Fibroblast of lung (primary cell): ENCODE data around the gene KRTAP16-1. TPM values are rescaled to one million over a fixed set of nuclear protein-coding genes. Genes with fewer than 3 reads are reported as not detected.

Experiments used
- DNase-seq, 2 donors: peaks; one replicate each; pipeline versions ENCODE4 v3.0.0 to v3.0.0-alpha.2; 2010; ENCODE audit warnings: low read depth in 2 of 2
- H2AFZ ChIP-seq: 2 replicates; pipeline ENCODE4 v1.5.1; 2012; ENCODE audit warnings: low read length, control low read depth, inconsistent platforms
- H3K27ac ChIP-seq: 2 replicates; pipeline ENCODE4 v1.5.1; 2011; ENCODE audit warnings: low read length, control low read depth; ENCODE audit not compliant: insufficient read depth
- H3K27me3 ChIP-seq: 2 replicates; pipeline ENCODE4 v1.5.1; 2011; ENCODE audit warnings: mild to moderate bottlenecking, low read length; ENCODE audit not compliant: control insufficient read depth, insufficient read depth
- H3K36me3 ChIP-seq: 2 replicates; pipeline ENCODE4 v1.5.1; 2011; ENCODE audit warnings: low read length; ENCODE audit not compliant: control insufficient read depth, insufficient read depth
- H3K4me1 ChIP-seq: 2 replicates; pipeline ENCODE4 v1.5.1; 2011; ENCODE audit warnings: low read length; ENCODE audit not compliant: control insufficient read depth, insufficient read depth; ENCODE audit errors: extremely low read depth
- H3K4me2 ChIP-seq: 2 replicates; pipeline ENCODE4 v1.5.1; 2011; ENCODE audit warnings: low read length, control low read depth; ENCODE audit not compliant: insufficient read depth; ENCODE audit errors: extremely low read depth
- H3K4me3 ChIP-seq, 4 experiments: fragments of 200-600 bp in 1 of 4; sonication (generic) in 1 of 4; replicated peaks in 1 of 4; 2 replicates each; pipeline ENCODE4 v1.5.1; 2011 to 2016; ENCODE audit warnings: low read length in 4 of 4, low read depth in 3 of 4, mild to moderate bottlenecking in 3 of 4, control low read depth in 2 of 4, inconsistent platforms in 1 of 4, mixed read lengths in 1 of 4; ENCODE audit not compliant: insufficient read depth in 1 of 4; ENCODE audit errors: control extremely low read depth in 1 of 4
- H3K79me2 ChIP-seq: 2 replicates; pipeline ENCODE4 v1.5.1; 2012; ENCODE audit warnings: mild to moderate bottlenecking, low read length, inconsistent platforms; ENCODE audit not compliant: control insufficient read depth, insufficient read depth
- H3K9ac ChIP-seq: 2 replicates; pipeline ENCODE4 v1.5.1; 2011; ENCODE audit warnings: mild to moderate bottlenecking, low read length, control low read depth; ENCODE audit not compliant: insufficient read depth
- H3K9me3 ChIP-seq: 2 replicates; pipeline ENCODE4 v1.5.1; 2012; ENCODE audit warnings: low read depth, low read length; ENCODE audit not compliant: control insufficient read depth, insufficient read depth
- H4K20me1 ChIP-seq: 2 replicates; pipeline ENCODE4 v1.5.1; 2011; ENCODE audit warnings: low read length; ENCODE audit not compliant: control insufficient read depth, insufficient read depth; ENCODE audit errors: extremely low read depth
- EZH2 ChIP-seq: IDR thresholded peaks from 2 replicates; pipeline ENCODE4 v1.5.1; 2012; ENCODE audit warnings: low read length, control low read depth, mild to moderate bottlenecking; ENCODE audit errors: missing control alignments
- polyA plus RNA-seq, 2 donors: library from polyadenylated mRNA; depleted of rRNA in 1 of 2; stranded (reverse) in 1 of 2; unstranded in 1 of 2; fragments of >200 nt; gene quantifications; 2 replicates each; pipeline ENCODE4 v1.2.1, GENCODE V29; 2011 to 2012; ENCODE audit warnings: missing spikeins in 1 of 2
- total RNA-seq: library from RNA; depleted of rRNA; stranded (reverse); fragments of >200 nt; gene quantifications from 2 replicates; pipeline ENCODE4 v1.2.1, GENCODE V29; 2014
- TF ChIP-seq, protein P1 (sequence below), 2 donors: IDR thresholded peaks in 1 of 2; conservative IDR thresholded peaks in 1 of 2; 1 replicate in 1 of 2; 2 replicates in 1 of 2; pipeline ENCODE4 v1.5.1; 2011 to 2012; ENCODE audit warnings: low read length in 2 of 2, control low read depth in 1 of 2, inconsistent platforms in 1 of 2, low read depth in 1 of 2, mild to moderate bottlenecking in 1 of 2

The KRTAP16-1 gene
- total and polyA plus RNA-seq, 2 donors (not counting 1 experiment from before 2014, with no cell fraction given): not detected

DNA sequence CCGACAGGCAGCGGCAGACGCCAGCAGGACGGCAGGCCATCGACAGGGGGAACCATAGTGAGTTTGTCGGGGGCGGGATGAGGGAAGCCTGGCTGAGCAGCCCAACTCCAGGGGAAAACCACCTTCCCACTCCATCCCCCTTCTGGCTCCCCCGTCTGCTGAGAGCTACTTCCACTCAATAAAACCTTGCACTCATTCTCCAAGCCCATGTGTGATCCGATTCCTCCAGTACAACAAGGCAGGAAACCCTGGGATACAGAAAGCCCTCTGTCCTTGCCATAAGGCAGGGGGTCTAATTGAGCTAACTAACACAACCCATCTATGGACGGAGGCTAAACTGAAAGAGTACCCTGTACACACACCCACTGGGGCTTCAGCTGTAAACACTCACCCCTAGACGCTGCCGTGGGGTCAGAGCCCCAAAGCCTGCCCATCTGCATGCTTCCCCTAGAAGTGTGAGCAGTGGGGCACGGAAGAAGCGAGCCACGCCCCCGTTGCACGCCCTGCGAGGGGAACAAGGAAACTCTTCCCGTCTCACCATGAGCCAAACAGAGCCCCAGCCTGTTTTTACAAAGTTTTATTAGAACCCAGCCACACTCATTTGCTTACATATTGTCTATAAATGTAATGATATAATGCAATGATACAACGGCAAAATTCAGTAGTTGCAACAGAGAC lies 10.5 kb downstream of the KRTAP16-1 start:
- no peaks in the 10 kb centered on the region for H3K9me3 ChIP-seq
- no peaks in the 10 kb centered on the region for H3K36me3 ChIP-seq
- H2AFZ ChIP-seq: no peak overlapping the region
- no peak overlapping the region for H3K27ac ChIP-seq
- H3K4me1 ChIP-seq: no peaks in the 10 kb centered on the region
- H3K4me2 ChIP-seq: no peak overlapping the region
- DNase-seq: no peak
- H3K79me2 ChIP-seq: no peaks in the 10 kb centered on the region
- TF ChIP-seq, protein P1, sequence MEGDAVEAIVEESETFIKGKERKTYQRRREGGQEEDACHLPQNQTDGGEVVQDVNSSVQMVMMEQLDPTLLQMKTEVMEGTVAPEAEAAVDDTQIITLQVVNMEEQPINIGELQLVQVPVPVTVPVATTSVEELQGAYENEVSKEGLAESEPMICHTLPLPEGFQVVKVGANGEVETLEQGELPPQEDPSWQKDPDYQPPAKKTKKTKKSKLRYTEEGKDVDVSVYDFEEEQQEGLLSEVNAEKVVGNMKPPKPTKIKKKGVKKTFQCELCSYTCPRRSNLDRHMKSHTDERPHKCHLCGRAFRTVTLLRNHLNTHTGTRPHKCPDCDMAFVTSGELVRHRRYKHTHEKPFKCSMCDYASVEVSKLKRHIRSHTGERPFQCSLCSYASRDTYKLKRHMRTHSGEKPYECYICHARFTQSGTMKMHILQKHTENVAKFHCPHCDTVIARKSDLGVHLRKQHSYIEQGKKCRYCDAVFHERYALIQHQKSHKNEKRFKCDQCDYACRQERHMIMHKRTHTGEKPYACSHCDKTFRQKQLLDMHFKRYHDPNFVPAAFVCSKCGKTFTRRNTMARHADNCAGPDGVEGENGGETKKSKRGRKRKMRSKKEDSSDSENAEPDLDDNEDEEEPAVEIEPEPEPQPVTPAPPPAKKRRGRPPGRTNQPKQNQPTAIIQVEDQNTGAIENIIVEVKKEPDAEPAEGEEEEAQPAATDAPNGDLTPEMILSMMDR (conservative IDR thresholded peaks at IDR 0.05 in 1 of 2, IDR thresholded peaks at IDR 0.05 in 1 of 2; ENCODE audit: low read depth in 1 of 2, low read length in 2 of 2): no peak
- TF ChIP-seq EZH2: no peak
- no peak overlapping the region for H3K4me3 ChIP-seq
- H3K27me3 ChIP-seq: peaks cover 10% of the 10 kb centered on the region
- H4K20me1 ChIP-seq: no peaks in the 10 kb centered on the region
- H3K9ac ChIP-seq: no peak overlapping the region

- H3K4me2 ChIP-seq: no peak overlapping the region
- H4K20me1 ChIP-seq: no peaks in the 10 kb centered on the region
- no peak overlapping the region for H3K4me3 ChIP-seq
- TF ChIP-seq, protein P1 (conservative IDR thresholded peaks at IDR 0.05 in 1 of 2, IDR thresholded peaks at IDR 0.05 in 1 of 2; ENCODE audit: low read depth in 1 of 2, low read length in 2 of 2): no peak
- TF ChIP-seq EZH2: no peak
- H3K36me3 ChIP-seq: no peaks in the 10 kb centered on the region
- no peaks in the 10 kb centered on the region for H3K27me3 ChIP-seq
- DNase-seq: no peak
- H2AFZ ChIP-seq: no peak overlapping the region
- H3K79me2 ChIP-seq: no peaks in the 10 kb centered on the region
- H3K27ac ChIP-seq: no peak overlapping the region
- H3K4me1 ChIP-seq: no peaks in the 10 kb centered on the region
- no peak overlapping the region for H3K9ac ChIP-seq
- no peaks in the 10 kb centered on the region for H3K9me3 ChIP-seq
These were observed 12.3 kb downstream of the KRTAP16-1 start for GRCh38 chr17:41296846-41297245.

GRCh38 chr17:41294016-41294415 lies 15.1 kb downstream of the KRTAP16-1 start:
- H3K79me2 ChIP-seq: no peaks in the 10 kb centered on the region
- H3K4me1 ChIP-seq: no peaks in the 10 kb centered on the region
- no peak overlapping the region for H3K4me3 ChIP-seq
- no peaks in the 10 kb centered on the region for H3K27me3 ChIP-seq
- no peak overlapping the region for H2AFZ ChIP-seq
- H3K36me3 ChIP-seq: no peaks in the 10 kb centered on the region
- H3K9me3 ChIP-seq: no peaks in the 10 kb centered on the region
- no peaks in the 10 kb centered on the region for H4K20me1 ChIP-seq
- H3K9ac ChIP-seq: no peak overlapping the region
- no peak for TF ChIP-seq EZH2
- TF ChIP-seq, protein P1 (conservative IDR thresholded peaks at IDR 0.05 in 1 of 2, IDR thresholded peaks at IDR 0.05 in 1 of 2; ENCODE audit: low read depth in 1 of 2, low read length in 2 of 2): no peak
- H3K27ac ChIP-seq: no peak overlapping the region
- no peak for DNase-seq
- H3K4me2 ChIP-seq: no peak overlapping the region
